SU-DHL-6 (cell line): Measurements from ENCODE around the gene CACNA2D1.

ENCODE experiments used
- H2AFZ ChIP-seq: fragments of 200-600 bp; sonication (generic); 2 replicates; pipeline ENCODE4 v1.6.1; 2014; ENCODE audit warnings: low read depth, mild to moderate bottlenecking, moderate library complexity, mixed read lengths, antibody characterized with exemption, low read length; ENCODE audit not compliant: severe bottlenecking
- H3F3A ChIP-seq: fragments of 200-600 bp; shearing (Covaris generic); 2 replicates; pipeline ENCODE4 v1.6.0; 2016; ENCODE audit warnings: antibody characterized with exemption, mild to moderate bottlenecking; ENCODE audit not compliant: insufficient read depth
- H3K27ac ChIP-seq: fragments of 200-600 bp; sonication (generic); 2 replicates; pipeline ENCODE4 v1.5.1; 2016; ENCODE audit warnings: low read depth, mild to moderate bottlenecking, low read length, moderate library complexity, mixed read lengths
- H3K27me3 ChIP-seq: fragments of 200-600 bp; sonication (generic), shearing (Covaris generic); 2 replicates; pipeline ENCODE4 v1.6.0; 2014; ENCODE audit warnings: mild to moderate bottlenecking, low read length
- H3K36me3 ChIP-seq: fragments of 200-600 bp; sonication (generic); 2 replicates; pipeline ENCODE4 v1.6.1; 2014; ENCODE audit warnings: mild to moderate bottlenecking, low read length, mixed read lengths
- H3K4me2 ChIP-seq: fragments of 300-600, 200-600 bp; shearing (Covaris generic), sonication (generic); 2 replicates; pipeline ENCODE4 v1.6.0; 2014; ENCODE audit warnings: low read length, low read depth, mild to moderate bottlenecking; ENCODE audit not compliant: poor library complexity, severe bottlenecking
- H3K4me3 ChIP-seq: fragments of 200-600 bp; sonication (generic); 2 replicates; pipeline ENCODE4 v1.5.1; 2014; ENCODE audit warnings: antibody characterized with exemption, low read length, mild to moderate bottlenecking, mixed read lengths; ENCODE audit not compliant: insufficient read depth, poor library complexity, severe bottlenecking
- H3K79me2 ChIP-seq: fragments of 200-600 bp; sonication (generic); 2 replicates; pipeline ENCODE4 v1.6.1; 2014; ENCODE audit warnings: mild to moderate bottlenecking, low read length, moderate library complexity; ENCODE audit not compliant: insufficient read depth
- H3K9ac ChIP-seq: fragments of 200-600 bp; sonication (generic); 2 replicates; pipeline ENCODE4 v1.7.0; 2014; ENCODE audit warnings: mild to moderate bottlenecking, low read length
- H3K9me2 ChIP-seq: fragments of 200-600 bp; sonication (generic); replicated peaks from 2 replicates; pipeline ENCODE4 v1.6.1; 2014; ENCODE audit warnings: low read length; ENCODE audit not compliant: insufficient read depth
- H3K9me3 ChIP-seq: fragments of 200-600 bp; sonication (generic); 2 replicates; pipeline ENCODE4 v1.6.1; 2014; ENCODE audit warnings: low read length, mixed read lengths; ENCODE audit not compliant: insufficient read depth
- H4K20me1 ChIP-seq: fragments of 200-600 bp; sonication (generic); 2 replicates; pipeline ENCODE4 v1.6.1; 2014; ENCODE audit warnings: low read depth, mild to moderate bottlenecking, antibody characterized with exemption, low read length, moderate library complexity, mixed read lengths
- EZH2phosphoT487 ChIP-seq: fragments of 200-600 bp; sonication (generic), shearing (Covaris generic); conservative IDR thresholded peaks from 2 replicates; pipeline ENCODE4 v1.6.1; 2018; ENCODE audit warnings: mild to moderate bottlenecking, antibody characterized with exemption, low read length, moderate library complexity, mixed read lengths
- TF ChIP-seq, protein P1 (sequence below): fragments of 200-600 bp; sonication (generic); IDR thresholded peaks from one replicate; pipeline ENCODE4 v1.5.1; 2017; ENCODE audit warnings: antibody characterized with exemption, mild to moderate bottlenecking, low read length, moderate library complexity; ENCODE audit not compliant: insufficient read depth, poor library complexity, severe bottlenecking

Gene CACNA2D1

GRCh38 chr7:82085116-82085515 lies 358.5 kb downstream of the CACNA2D1 start:
- Histone ChIP-seq H3K79me2 (no peaks in the 10 kb centered on the region), H3K4me2 (no peak overlapping the region), H3K27ac (no peak overlapping the region), H4K20me1 (no peaks in the 10 kb centered on the region), H3F3A (no peaks in the 10 kb centered on the region), H3K4me3 (no peak overlapping the region), H3K9me2 (no peaks in the 10 kb centered on the region), H3K27me3 (no peaks in the 10 kb centered on the region), H2AFZ (no peak overlapping the region), H3K36me3 (no peaks in the 10 kb centered on the region), H3K9me3 (no peaks in the 10 kb centered on the region), H3K9ac (no peak overlapping the region)
- TF ChIP-seq, protein P1, sequence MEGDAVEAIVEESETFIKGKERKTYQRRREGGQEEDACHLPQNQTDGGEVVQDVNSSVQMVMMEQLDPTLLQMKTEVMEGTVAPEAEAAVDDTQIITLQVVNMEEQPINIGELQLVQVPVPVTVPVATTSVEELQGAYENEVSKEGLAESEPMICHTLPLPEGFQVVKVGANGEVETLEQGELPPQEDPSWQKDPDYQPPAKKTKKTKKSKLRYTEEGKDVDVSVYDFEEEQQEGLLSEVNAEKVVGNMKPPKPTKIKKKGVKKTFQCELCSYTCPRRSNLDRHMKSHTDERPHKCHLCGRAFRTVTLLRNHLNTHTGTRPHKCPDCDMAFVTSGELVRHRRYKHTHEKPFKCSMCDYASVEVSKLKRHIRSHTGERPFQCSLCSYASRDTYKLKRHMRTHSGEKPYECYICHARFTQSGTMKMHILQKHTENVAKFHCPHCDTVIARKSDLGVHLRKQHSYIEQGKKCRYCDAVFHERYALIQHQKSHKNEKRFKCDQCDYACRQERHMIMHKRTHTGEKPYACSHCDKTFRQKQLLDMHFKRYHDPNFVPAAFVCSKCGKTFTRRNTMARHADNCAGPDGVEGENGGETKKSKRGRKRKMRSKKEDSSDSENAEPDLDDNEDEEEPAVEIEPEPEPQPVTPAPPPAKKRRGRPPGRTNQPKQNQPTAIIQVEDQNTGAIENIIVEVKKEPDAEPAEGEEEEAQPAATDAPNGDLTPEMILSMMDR, result no peak

DNA sequence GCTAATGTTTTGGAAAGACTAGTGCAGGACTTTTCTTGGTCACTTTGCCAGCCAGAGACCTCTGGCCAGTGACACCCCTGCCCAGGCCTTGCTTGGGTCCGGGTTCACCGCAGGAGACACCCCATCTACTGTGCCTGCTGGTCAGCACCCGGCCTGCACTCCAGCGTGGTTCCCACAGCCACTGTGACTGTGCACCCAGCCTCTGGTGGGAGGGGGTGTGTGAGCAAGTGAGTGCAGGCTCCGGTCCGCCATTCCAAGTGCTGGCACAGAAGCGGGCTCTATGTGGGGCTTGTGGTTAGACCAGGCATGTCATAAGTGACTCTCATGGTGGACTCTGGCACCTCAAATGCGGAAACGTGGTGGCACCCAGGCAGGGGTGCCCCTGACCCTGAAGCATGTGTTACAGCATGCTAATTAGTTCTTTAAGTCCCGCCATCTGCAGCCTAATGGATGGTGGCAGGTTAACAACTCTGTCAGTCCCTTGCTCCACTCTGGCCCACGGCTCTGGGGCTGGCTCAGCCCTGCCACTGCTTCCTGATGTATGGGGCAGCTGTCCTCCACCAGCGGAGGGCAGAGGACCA lies 361.8 kb downstream of the CACNA2D1 start:
- Histone ChIP-seq H3K27me3 (no peaks in the 10 kb centered on the region), H3K4me2 (no peak overlapping the region), H3K36me3 (no peaks in the 10 kb centered on the region), H3K9ac (no peak overlapping the region), H3K79me2 (no peaks in the 10 kb centered on the region), H2AFZ (no peak overlapping the region), H3K27ac (no peak overlapping the region), H3F3A (no peaks in the 10 kb centered on the region), H4K20me1 (no peaks in the 10 kb centered on the region), H3K9me2 (no peaks in the 10 kb centered on the region), H3K9me3 (no peaks in the 10 kb centered on the region), H3K4me3 (no peak overlapping the region)
- TF ChIP-seq EZH2phosphoT487, result no peak
- TF ChIP-seq, protein P1, result no peak

DNA sequence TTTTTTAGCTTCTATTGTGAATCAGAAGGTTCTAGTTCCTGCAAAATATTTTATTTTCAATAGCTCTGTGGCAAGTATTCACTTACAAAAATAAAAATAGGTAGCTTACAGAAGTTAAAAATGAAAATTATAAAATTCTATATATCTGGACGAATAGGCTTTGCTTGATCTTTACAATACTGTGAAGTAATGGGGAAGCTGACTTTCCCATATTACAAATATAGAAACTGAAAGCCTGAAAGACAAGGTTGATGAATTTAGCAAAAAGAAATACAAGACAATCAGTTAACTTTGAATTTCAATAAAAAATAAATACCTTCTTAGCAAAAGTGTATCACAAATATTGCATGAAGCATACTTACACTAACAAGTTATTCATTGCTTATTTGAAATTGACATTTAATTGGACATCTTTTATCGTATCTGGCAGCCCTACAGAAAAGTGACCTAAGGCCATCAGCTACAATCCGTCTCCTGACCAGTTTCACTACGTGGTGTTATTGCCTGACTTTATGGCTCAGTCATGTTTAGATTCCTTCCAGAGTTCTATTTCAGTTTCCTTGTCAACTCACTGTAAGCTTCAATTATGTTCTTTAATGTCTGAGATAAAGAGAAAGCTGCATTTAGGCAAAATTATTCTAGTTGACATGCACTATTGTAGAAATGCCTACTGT lies 363.2 kb downstream of the CACNA2D1 start:
- no peaks in the 10 kb centered on the region for H3K9me2 ChIP-seq
- TF ChIP-seq, protein P1, result no peak
- no peak for TF ChIP-seq EZH2phosphoT487
- H3F3A ChIP-seq, result no peaks in the 10 kb centered on the region
- no peak overlapping the region for H3K4me2 ChIP-seq
- no peak overlapping the region for H3K9ac ChIP-seq
- H3K9me3 ChIP-seq, result no peaks in the 10 kb centered on the region
- no peak overlapping the region for H3K27ac ChIP-seq
- H3K79me2 ChIP-seq, result no peaks in the 10 kb centered on the region
- H3K27me3 ChIP-seq, result no peaks in the 10 kb centered on the region
- H2AFZ ChIP-seq, result no peak overlapping the region
- H3K4me3 ChIP-seq, result no peak overlapping the region
- H3K36me3 ChIP-seq, result no peaks in the 10 kb centered on the region
- H4K20me1 ChIP-seq, result no peaks in the 10 kb centered on the region
